Measurements from ENCODE around the gene TRPM1.

TRPM1 gene

DNA sequence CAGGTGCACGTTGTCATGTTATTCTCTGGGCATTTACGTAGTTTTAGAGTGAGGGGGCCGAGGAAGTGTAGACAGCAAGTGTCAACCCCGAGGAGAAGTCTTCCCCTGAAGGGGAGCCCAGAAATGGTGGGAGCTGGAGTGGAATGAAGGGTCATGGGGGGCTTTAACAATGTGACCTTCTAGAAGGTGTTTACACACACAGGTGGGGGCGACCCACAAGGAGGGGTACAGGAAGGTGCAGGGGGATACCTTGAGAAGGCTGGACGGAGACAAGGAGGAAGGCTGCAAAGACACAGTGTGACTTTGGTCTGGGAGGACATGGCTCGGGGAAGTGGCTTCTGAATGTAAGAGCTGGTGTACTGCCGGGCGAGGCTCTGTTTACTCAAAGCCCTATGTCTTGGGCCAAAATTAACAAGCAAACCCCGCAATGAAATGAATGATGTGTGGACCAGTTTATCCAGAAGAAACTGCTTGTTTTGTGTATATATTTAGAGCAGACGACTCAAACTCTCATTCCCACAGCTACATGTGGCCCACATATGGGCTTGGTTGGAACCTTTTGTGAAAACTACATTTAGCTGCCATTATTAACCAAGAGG is 18.7 kb downstream of the TRPM1 start:
- no peak for DNase-seq (ENCODE audit: low read depth)

DNA sequence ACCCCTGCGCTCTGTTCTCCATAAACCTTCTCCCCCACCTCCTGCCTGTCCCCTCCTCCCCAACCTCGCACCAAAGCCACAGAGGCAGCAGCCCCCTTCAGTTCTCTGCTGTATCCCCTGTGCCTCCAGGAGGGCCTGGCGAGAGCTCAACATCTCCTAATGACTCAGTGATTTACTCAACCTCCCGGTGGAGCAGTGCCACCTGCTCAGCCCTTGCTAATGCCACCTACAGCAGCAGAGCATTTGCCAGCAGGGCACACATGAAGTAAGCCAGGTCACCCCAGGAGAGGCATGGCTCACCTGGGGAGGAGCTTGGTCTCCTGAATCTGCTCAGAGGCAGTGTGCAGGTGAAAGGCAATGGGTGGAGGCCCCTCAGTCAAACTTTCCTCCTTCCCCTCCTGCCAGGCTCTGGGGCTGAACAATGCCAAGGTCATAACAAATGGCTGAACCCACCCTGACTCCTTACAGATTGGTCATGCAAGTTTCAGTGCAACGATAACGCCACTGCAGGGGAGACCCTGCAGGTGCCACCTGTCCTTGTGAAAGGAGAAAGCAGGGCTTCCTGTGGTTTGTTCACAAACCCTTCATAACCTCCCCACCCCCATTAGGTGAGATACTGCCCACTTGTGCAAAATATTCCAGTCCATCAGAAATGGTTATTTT is 19.8 kb downstream of the TRPM1 start:
- peak; percentile 20 for DNase-seq (ENCODE audit: low read depth)

DNA sequence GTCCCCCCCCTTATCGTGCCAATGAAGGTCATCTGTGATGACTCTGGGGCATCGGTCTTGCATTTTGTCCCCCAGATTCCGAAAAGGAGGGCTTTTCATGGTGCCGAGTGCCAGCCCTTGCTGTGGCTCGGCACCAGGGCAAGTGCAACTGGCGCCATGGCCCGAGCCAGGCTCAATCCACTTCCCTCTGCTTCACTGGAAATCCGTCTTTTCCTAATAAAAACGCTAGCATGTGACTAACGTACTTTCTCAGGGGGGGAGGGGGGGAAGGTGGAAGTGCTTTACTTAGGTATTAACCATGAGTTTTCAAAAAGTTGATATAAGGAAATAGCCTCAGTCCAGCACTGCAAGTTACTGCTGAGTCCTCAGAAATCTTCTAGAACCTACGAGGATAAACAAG is 20.5 kb downstream of the TRPM1 start:
- DNase-seq (ENCODE audit: low read depth): peak; percentile 21

DNA sequence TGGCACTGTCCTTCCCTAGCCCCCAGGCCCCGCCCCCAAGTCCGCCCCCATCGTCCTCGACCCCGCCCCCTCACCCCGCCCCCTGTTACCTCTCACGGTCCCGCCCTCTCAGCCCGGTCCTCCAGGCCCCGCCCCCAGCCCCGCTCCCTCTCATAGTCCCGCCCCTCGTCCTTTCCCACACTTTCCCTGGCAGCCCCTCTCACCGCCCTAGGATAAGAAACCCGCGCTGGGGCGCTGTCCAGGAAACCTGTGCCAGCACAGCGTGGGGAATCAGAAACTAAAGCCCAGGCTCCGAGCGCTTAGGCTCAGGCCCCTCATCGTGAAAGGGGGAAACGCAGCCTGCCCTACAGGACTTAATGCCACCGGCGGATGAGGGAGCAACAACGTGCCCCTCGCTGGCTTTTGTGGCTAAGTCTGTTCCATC is 20.9 kb downstream of the TRPM1 start:
- DNase-seq (ENCODE audit: low read depth): peak; percentile 69

DNA sequence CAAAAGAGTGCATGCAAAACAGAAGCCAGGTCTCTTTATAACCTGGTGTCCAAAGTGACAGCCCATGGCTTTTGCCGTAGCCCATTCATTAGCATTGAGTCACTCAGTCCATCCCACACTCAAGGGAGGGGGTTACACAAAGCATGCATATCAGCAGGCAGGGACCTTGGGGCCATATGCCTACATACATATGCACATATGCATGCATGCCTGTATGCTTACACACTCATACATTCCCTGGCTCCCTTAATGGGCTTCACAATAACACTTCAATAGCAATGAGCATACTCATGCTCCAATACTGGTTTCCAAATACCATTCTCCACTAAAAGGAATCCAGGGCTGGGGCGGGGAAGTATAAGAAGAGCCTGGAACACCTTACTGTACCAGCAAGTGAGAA is 22.0 kb downstream of the TRPM1 start:
- peak; percentile 89 for DNase-seq (ENCODE audit: low read depth)

DNA sequence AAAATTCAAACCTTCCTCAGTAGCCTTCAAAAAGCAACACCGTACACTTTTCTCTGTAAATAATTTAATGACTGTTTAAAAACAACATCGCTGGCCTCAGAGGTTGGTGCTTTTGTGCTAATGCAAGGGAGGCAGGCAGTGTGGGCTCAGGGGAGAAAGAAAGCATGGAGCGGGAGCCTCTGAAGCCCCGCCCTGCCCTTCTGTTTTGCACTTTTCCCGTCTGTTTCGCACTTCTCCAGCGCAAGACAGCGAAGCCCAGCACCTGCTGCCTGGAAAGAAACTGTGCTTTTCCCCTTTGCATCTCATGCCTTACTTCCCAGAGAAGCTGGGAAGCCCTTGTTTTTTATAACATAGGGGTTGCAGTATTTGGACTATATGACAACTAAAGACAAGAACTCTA is 23.1 kb downstream of the TRPM1 start:
- DNase-seq (ENCODE audit: low read depth): no peak

DNA sequence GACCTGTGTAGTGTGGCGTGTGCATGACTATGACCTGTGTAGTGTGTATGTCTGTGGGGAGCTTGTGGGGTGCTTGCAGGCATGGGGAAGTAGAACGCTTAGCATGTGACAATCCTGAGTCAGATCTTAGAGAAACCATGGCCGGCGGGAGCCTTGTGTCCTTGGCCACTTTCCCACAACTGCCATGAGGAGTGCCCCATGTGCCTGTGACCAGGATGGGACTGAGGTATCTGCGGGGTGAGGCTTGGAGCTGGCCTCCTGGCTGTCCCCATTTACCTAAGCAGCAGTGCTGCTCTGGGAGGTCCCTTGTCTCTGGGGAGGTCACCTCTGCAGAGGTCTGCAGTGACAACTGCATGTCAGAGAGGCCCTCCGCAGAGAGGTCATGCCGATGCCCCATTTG is 23.6 kb downstream of the TRPM1 start:
- DNase-seq (ENCODE audit: low read depth): no peak

DNA sequence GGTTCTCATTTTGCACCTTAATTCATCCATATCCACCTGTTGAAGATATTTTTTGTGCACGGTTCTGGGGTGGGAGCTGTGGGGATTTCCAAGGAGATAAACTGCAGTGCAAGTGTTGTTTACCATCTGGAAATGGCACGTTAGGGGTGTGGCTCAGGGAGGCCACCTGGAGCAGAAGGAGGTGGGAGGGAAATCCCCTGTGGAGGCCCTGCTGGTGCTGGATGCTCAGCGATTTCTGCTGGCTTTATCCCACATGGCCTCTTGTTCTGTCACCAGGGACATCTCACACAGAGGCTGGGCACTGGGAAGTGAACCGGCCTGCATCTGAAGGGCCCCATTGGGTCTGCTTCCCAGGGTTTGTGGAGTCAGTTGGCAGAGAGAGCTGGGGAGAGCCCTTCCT is 24.3 kb downstream of the TRPM1 start:
- no peak for DNase-seq (ENCODE audit: low read depth)

DNA sequence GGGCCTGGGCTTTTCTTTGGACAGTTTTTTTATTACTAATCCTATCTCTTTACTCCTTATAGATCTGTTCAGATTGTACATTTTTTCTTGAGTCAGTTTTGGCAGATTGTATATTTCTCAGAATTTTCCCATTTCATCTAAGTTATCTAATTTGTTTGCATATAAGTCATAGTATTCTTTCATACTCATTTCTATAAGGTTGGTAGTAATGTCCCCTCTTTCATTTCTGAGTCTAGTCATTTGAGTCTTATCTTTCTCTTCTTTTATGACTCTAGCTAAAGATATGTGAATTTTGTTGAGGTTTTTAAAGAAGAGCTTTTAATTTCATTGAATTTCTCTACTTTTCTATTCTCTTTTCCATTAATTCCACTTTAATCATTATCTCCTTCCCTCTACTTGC is 27.2 kb downstream of the TRPM1 start:
- DNase-seq (ENCODE audit: low read depth): no peak

DNA sequence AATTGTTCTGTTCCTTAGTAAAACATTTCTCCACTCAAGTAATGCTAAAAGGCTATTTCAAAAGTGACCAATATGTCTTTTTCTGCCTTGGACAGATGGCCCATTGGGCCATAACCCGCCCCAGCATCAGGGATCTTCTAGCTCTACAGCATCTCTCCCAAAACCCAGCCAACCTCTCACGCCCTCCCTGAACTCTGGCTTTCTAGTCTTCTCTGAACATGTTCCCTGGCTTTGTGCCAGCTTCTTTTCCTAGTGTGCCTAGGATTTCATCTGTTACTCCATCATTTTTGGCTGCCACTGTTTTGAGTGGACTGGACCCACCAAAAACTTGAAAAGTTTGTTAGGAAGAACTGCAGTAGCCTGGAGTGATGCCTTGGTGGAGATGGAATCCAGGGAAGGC is 30.7 kb downstream of the TRPM1 start:
- DNase-seq (ENCODE audit: low read depth): no peak

DNA sequence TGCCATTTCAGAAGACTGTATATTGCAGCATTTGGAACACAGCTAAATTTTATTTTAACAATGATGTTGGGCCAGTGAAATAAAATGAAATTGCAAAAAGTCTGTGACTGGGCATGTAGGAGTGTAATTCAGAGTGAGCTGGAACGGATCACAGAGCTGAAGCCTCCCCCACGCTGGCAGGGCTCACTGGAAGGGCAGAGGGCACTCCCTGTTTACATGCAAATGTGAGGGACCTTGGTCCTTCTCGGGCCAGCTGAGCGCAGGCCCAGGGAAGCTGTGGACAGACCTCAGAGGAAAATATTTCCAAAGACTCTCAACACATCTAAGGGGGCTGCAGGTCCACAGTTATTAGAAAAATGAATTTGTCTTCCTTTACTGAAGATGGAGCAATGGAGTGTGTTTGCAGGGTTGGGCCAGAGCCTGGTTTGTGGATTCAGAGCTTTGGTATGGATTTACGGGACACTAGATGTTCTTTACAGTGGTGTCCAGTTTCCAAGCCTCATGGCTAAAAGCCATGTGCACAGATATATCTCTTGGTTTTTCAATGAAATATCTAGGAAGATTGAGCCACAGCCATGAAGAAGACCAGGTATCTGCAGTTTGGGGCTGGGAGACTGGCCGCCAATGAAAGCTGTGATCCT is 32.0 kb downstream of the TRPM1 start:
- DNase-seq (ENCODE audit: low read depth): peak; percentile 71

DNA sequence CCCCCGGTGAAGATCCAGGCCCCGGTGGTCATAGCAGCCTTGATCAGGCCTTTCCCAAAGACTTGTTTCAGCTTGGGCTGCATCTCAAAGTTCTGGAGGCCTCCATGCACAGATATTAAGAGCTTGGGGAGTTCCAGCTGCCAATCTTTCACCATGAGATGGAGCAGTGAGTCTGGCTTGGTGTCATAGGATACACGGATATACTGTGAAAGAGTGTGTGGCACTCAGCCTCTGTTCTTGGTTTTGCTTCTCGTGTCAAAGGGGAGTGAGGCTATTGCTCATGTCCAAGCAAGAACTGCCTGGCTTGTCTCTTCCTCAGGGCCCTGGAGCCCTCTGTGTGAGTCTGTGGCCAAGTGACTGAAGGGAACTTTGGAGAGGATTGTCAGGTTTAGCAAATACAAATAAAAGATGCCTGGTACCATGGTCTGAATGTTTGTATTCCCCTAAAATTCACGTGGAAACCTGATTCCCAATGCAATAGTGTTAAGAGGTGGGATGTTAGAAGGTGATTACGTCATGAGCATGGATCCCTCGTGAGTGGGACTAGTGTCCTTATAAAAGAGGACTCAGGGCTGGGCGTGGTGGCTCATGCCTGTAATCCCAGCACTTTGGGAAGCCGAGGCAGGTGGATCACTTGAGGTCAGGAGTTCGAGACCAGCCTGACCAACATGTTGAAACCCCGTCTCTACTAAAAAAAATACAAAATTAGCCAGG is 33.5 kb downstream of the TRPM1 start:
- no peak for DNase-seq (ENCODE audit: low read depth)

DNA sequence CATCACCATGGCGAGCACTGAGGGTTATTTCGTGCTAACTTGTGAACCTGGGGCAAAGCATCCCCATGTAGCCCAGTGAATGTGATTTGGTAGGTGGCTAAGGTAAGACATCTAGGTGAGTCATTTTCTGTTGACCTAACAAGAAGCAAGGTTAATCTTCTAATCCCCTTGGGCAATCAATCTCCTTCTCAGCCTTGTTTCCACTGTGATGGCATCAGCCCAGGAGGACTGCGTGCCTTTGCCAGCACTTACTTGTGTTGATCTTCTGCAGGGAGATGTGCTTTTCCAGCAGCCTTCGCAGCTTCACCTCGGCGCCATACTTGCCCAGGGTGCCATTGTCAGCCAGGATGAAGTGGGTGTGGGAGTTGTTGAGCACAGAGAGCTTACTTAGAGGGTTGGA is 35.7 kb downstream of the TRPM1 start:
- DNase-seq (ENCODE audit: low read depth): peak; percentile 72

DNA sequence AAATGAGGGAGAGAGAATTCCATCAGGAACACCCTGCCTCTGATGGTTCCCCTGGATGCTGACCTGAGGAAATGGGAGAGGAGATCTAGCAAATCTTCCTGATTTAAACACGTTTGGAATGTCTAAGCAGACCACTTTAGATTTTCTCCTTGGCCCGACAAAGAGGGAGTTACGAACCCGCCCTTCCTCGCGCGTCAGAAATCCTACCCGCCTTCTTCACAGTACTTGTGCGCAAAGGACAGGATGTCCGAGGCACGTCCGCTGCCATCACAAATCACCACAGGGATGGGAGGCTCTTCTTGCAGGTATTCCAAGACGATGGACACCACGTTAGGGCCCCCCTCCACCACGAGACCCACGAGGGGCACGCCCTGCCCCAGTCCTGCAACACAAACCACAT is 38.6 kb downstream of the TRPM1 start:
- DNase-seq (ENCODE audit: low read depth): no peak

DNA sequence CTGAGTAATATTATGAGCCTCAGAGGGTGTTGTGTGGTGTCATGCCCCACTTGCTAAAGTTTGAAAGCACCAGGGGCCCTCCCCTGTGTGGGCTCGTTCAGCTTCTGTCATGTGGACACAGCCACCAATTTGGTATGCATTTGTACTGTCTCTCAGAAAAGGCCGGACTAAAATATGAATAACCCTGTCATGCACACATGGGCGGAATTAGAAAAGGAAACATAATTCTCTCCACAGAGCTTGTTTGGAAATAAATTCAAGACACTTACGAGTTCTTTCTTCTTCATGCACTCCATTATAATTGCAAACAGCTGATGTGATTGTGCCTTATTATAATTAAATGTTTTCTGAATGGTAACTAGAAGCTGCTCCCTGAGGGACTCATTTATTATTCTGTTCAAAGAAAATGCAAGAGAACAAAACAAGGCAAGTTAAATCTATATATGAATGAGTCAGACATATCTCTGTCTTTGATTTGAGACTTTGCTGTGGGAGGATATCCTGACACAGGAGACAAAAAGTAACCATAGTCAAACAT is 39.1 kb downstream of the TRPM1 start:
- DNase-seq (ENCODE audit: low read depth): no peak

DNA sequence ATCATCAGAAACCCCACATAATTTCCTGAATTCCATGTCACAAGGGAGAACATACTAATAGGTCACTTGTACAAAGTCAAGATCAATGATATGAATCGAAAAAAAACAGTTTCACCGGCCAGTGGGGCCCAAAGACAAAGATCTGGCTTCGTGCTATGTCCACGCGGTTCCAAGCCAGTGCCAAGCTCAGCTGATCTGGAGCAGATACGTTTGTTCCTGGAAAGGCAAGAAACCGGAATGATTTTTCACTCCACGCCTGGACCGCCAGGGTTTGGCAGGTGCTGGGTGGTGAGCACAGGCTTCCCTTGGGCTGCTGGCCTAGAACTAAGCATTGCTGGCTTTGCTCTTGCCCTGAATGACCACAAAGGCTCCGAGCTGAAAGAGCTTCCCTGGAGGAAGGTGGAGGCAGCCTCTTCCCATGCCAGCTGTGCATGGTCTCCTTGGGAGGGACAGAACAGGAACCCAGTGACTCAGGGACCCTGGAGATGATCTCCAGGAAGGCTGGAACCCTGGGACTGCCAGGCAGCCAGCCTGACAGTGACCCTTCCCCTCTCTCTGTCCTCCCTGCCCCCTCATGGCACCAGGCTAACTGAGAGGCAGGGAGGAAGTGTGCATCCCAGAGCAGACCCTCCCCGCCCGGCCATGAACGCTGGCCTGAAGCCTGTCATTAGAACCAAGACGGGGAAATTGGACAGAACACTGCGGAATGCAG is 40.9 kb downstream of the TRPM1 start:
- no peak for DNase-seq (ENCODE audit: low read depth)

DNA sequence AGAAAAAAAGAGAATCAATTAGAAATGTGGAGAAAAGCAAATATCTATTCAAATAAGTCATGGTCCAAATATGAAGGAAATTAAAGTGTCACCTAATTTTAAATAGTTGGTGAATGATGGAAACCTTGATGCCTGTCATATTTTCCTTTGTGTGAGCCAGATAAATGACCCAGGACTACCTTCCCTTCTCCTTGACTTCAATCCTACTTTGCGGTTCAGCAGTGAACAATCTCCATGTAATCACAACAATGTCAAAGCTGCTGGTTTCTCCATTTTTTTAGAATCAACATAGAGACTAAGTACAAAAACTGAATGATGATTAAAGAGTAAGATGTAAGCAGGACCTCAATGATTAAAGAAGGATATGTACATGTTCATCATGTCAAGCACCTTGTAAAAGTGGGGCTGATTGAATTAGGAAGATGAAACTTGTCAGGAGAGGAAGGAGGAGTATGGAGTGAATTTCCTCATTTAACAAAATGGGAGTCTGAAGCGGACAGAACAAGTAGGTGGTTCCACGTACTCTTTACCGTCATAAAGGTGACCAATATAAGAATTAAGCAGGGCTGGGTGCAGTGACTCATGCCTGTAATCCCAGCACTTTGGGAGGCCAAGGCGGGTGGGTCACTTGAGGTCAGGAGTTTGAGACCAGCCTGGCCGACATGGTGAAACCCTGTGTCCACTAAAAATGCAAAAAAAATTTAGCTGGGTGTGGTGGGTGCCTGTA is 43.1 kb downstream of the TRPM1 start:
- DNase-seq (ENCODE audit: low read depth): no peak

DNA sequence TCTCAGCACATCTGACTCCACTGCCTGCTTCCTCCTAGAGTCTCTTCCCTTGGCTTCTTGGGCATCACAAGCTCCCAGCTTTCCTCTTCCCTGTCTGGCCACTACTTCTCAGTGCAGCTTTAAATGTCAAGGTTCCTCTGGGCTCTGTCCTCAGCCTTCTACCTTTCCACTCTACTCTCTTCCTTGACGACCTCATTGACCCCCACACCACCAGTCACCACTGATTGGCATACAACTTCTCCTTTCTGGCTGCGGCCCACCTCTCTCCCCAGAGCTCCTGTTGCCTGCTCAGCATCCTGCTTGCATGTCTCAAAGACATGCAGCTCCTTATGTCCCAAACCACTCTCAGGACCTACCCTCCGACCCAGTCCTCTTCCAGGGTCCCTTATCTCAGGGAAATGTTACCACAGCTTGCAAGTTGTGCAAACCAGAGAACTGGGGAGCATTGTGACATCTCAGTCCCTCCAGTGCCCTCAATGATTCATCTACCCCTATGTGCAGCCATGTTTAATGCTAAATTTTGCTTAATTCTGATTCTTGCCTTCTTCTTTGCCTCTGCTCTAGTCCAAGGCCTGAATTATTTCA is 49.9 kb downstream of the TRPM1 start:
- DNase-seq (ENCODE audit: low read depth): peak; percentile 28

DNA sequence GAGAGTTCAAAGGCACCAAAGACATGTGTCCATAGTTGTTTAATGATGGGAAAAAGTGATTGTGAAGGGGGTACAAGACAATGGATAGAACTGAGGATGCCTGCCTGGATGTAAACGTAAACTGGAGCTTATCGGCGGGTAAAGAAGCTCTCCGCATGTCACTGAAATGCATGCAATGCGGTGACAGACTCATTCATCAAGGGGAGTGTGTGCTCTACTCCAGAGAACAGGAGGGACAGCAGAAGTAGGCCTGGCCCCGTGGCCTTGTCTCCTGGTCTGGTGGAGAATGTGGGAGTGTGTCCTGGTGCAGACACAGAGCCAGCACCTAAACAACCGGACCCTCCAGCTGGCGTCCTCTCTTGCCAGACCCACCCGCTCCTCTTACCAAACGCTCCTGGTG is 50.6 kb downstream of the TRPM1 start:
- DNase-seq (ENCODE audit: low read depth): no peak

DNA sequence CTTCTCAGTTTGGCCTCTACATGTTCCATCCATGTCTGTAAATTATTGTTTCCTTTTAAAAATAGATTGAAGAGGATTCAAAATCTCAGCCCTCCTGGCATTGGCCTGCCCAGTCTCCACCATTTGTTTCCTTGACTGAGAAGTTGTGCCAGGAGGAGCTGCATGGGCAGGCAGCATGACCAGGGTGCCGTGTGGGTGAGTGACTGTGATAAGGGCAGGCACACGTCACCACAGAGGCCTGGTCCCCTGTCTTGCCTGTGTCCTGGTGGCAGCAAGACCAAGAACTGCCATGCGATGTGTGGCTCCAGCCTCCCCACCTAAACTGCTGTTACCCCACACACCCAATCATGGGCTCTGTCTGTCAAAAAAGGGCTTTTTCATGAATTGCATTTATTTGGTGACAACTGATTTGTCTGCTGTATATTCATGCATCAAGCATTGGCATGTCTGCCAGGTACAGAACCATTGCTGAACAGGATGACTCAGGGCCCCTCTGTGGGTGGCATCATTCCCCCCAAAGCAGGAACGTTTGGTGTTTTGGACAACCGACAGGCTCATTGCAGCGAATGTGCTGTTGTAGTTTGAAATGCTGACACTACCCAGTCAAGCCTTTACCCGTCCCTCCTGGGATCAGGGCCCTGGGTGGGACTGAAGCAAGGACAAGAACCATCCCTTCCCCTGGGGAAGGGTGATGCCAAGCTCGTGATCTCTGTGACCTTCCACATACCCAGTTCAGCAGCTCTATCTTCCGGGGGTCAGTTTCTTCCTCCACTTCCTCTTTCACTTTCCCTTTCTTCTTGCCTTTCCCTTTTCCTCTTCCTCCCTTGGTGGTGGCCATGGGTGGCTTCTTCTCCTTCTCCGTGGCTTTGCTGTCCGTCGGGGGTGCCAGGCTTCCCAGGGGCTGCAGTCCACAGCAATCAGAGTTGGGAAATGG is 51.6 kb downstream of the TRPM1 start:
- DNase-seq (ENCODE audit: low read depth): no peak

All from amniotic epithelial cell (primary cell).